ENCODE results near the gene TACO1. TPM values are rescaled to one million over a fixed set of nuclear protein-coding genes. Genes with fewer than 3 reads are reported as not detected.

TACO1 gene
- total and polyA plus RNA-seq, 10 of the 15 experiments (the other 5 are each of a cell fraction or from before 2014, with no cell fraction given), result 8.5 to 38.6 (median 27.0) TPM

DNA sequence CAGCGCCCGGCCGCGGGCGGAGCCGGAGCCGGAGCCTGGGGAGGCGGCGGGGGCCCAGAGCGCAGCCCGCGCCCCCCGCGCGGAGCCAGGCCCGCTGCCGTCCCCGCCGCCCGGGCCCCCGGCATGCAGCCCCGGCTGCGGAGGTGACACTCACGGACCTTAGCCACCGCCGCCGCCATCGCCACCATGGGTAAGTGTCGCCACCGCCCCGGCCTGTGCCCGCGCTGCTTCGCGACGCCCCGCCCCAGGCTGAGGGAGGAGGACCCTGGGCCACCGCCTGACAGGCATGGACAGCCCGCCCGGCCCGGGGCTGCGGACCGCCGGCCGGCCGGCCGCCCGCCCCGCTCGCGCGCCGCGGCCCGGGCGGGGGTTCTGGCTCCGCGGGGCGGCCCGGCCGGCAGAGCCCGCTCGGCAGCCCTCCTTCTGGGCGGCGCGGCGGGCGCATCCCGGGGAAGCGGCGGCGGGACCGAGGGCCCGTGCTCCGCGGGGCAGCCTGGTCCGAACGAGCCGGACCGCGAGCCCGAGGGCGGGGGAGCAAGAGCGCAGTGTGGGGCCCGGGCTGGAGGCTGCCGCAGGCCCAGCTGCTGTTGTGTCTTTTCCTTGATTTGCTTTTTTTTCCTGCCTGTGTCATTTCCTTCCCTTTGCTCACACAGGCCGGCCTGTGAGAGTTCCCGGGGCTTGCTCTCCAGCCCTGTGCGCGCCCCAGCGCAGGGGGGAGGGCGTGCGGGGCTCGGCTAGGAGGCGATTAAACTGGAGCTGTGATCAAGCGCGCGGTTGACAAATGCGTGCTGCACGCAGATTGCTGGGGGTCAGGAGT lies 22.1 kb downstream of the TACO1 start (continued):
- TF ChIP-seq MXI1 (IDR thresholded peaks at IDR 0.05; ENCODE audit: low read depth, low read length) (0 out of 2 replicates have a peak, but pooled peaks have one; percentile 40), ZSCAN29 (IDR thresholded peaks at IDR 0.05) (0 out of 2 replicates have a peak, but pooled peaks have one; percentile 46), POLR2AphosphoS2 (IDR thresholded peaks at IDR 0.05; ENCODE audit: low read depth, low read length) (no peak), CBX3 (IDR thresholded peaks at IDR 0.05; ENCODE audit: borderline replicate concordance, low read depth) (no peak), SMC3 (IDR thresholded peaks at IDR 0.05; ENCODE audit: borderline replicate concordance, low read length) (no peak), GATAD2B (conservative IDR thresholded peaks at IDR 0.05; ENCODE audit: low read depth) (peak; percentile 32; the same call in 1 of the 2 replicates), YY1 (IDR thresholded peaks at IDR 0.05; ENCODE audit: low read depth, low read length) (peak; percentile 64), LARP7 (IDR thresholded peaks at IDR 0.05) (peak; percentile 47; the same call in 1 of the 2 replicates), NRF1 (conservative IDR thresholded peaks at IDR 0.05; ENCODE audit: low read depth, low read length) (no peak), TAF1 (IDR thresholded peaks at IDR 0.05; ENCODE audit: borderline replicate concordance, low read depth, low read length) (no peak)
- TF ChIP-seq, protein P1, sequence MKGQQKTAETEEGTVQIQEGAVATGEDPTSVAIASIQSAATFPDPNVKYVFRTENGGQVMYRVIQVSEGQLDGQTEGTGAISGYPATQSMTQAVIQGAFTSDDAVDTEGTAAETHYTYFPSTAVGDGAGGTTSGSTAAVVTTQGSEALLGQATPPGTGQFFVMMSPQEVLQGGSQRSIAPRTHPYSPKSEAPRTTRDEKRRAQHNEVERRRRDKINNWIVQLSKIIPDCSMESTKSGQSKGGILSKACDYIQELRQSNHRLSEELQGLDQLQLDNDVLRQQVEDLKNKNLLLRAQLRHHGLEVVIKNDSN (IDR thresholded peaks at IDR 0.05; ENCODE audit: borderline replicate concordance, extremely low read length, insufficient read depth, low read depth, low read length), result no peak
